Gastrocnemius medialis (tissue), 4 donors: ENCODE results near the gene ZNF217. TPM values are rescaled to one million over a fixed set of nuclear protein-coding genes. Genes with fewer than 3 reads are reported as not detected.
"Not testable (repeated sequence)": the region's sequence is repeated elsewhere in the genome, so short reads cannot be mapped to it uniquely, and the experiment has no call there.

Experiments
- ATAC-seq, 2 donors: fragments of 150-250 bp; one replicate each; pipeline ENCODE4 v1.9.1; 2016
- DNase-seq, 2 donors: peaks; one replicate each; pipeline ENCODE4 v3.0.0-alpha.2; 2019
- H3K27ac ChIP-seq, 4 donors: fragments of 200-600 bp; sonication (generic); 1 replicate in 1 of 4; 2 replicates in 3 of 4; pipeline ENCODE4 v1.5.1; 2016 to 2018; ENCODE audit warnings: mild to moderate bottlenecking in 2 of 4, moderate library complexity in 1 of 4
- H3K27me3 ChIP-seq, 3 donors: fragments of 200-600 bp; sonication (generic) in 2 of 3; 1 replicate in 1 of 3; 2 replicates in 2 of 3; pipeline versions ENCODE4 v1.5.1 to v1.6.0; 2016 to 2019; ENCODE audit warnings: mild to moderate bottlenecking in 1 of 3, moderate library complexity in 1 of 3
- H3K36me3 ChIP-seq, 2 donors: fragments of 200-600 bp; sonication (generic) in 1 of 2; one replicate each; pipeline ENCODE4 v1.5.1; 2017 to 2018
- H3K4me1 ChIP-seq, 2 donors: fragments of 200-600 bp; sonication (generic) in 1 of 2; one replicate each; pipeline ENCODE4 v1.5.1; 2016 to 2017; ENCODE audit warnings: mild to moderate bottlenecking in 2 of 2
- H3K4me3 ChIP-seq, 4 donors: fragments of 200-600 bp; sonication (generic) in 3 of 4; 1 replicate in 1 of 4; 2 replicates in 3 of 4; pipeline ENCODE4 v1.5.1; 2016 to 2019; ENCODE audit warnings: mild to moderate bottlenecking in 2 of 4
- H3K9me3 ChIP-seq, 3 donors: fragments of 200-600 bp; sonication (generic) in 2 of 3; 1 replicate in 1 of 3; 2 replicates in 2 of 3; pipeline ENCODE4 v1.5.1; 2016 to 2019
- POLR2A ChIP-seq, 2 donors: fragments of 450-650 bp; IDR thresholded peaks; one replicate each; pipeline ENCODE4 v1.6.1; 2017; ENCODE audit warnings: antibody characterized with exemption in 2 of 2, mild to moderate bottlenecking in 2 of 2, moderate library complexity in 2 of 2
- in situ Hi-C, 4 donors: fragments of 200-750 bp; cut with MboI; loops; one replicate each; pipeline versions ENCODE4 v1.15.0 to v1.8.0; 2017; ENCODE audit warnings: low sequenced_read_pairs in 4 of 4
- intact Hi-C: fragments of 100-400 bp; cut with DNase I; formaldehyde crosslinking; loops from one replicate; pipeline ENCODE4 v1.15.1; 2023; ENCODE audit warnings: low total_unique reads
- total RNA-seq, 4 donors: library from RNA; depleted of rRNA; stranded (reverse); fragments of >200 nt; gene quantifications; one replicate each; pipeline versions ENCODE4 v1.1.0 to v1.2.3, GENCODE V29; 2016
- TF ChIP-seq, protein P1 (sequence below), 5 experiments: fragments of 450-650 bp in 3 of 5; fragments of 200-600 bp in 2 of 5; sonication (generic) in 2 of 5; IDR thresholded peaks in 4 of 5; conservative IDR thresholded peaks in 1 of 5; 1 replicate in 4 of 5; 2 replicates in 1 of 5; pipeline ENCODE4 v1.5.1; 2016 to 2019; ENCODE audit warnings: antibody characterized with exemption in 5 of 5, mild to moderate bottlenecking in 3 of 5, moderate library complexity in 3 of 5

ZNF217 gene
- total RNA-seq, 4 donors from 2014 or later: 4.1 to 5.9 (median 4.7) TPM

DNA sequence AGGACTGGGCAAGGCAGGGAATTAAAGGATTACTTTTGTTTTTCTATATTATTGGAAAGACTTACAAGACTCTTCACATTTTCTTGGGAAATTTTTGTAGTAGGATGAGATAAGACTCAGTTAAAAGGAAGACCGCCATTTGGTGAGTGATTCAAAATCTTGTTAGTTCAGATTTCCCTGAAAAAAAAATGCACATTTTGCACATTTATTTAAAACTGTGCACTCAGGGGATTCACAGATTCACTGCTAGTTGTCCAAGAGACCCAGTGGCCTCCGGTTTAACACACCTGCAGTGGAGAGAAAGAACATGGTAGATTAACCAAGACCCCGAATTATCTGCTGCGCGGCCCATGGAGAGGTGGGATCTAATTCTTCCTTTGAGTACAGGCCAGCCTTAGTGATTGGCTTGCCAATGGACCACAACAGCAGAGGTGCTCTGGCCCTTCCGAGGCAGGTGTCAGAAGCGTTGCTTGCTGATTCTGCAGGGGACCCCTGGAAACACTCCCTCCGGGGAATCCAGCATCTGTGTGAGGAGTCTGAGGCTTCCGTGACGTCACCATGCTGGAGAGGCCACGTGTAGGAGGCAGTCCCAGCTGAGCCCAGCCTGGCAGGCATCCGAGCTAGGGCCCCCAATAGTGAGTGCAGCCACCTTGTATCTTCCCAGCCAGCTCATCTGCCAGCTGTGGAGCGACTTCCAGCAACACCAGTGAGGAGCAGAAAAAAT is 68.9 kb downstream of the ZNF217 start:
- no peaks in the 10 kb centered on the region for H3K9me3 ChIP-seq

DNA sequence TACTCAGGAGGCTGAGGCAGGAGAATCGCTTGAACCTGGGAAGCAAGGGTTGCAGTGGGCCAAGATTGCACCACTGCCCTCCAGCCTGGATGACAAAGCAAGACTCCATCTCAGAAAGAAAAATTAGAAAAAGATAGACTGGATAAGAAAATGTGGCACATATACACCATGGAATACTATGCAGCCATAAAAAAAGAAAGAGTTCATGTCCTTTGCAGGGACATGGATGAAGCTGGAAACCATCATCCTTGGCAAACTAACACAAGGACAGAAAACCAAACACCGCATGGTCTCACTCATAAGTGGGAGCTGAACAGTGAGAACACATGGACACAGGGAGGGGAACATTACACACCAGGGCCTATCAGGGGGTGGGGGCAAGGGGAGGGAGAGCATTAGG is 70.0 kb downstream of the ZNF217 start:
- H3K27ac ChIP-seq, H3K4me1 ChIP-seq, H3K27me3 ChIP-seq, H3K9me3 ChIP-seq, H3K4me3 ChIP-seq, H3K36me3 ChIP-seq, DNase-seq, in situ Hi-C loops, ATAC-seq, intact Hi-C loops: not testable (repeated sequence)

More for the DNA sequence above, 68.9 kb downstream of the ZNF217 start:
- H3K4me1 ChIP-seq: no peaks in the 10 kb centered on the region
- no peak overlapping the region for H3K27ac ChIP-seq
- no peak for DNase-seq
- TF ChIP-seq, protein P1, sequence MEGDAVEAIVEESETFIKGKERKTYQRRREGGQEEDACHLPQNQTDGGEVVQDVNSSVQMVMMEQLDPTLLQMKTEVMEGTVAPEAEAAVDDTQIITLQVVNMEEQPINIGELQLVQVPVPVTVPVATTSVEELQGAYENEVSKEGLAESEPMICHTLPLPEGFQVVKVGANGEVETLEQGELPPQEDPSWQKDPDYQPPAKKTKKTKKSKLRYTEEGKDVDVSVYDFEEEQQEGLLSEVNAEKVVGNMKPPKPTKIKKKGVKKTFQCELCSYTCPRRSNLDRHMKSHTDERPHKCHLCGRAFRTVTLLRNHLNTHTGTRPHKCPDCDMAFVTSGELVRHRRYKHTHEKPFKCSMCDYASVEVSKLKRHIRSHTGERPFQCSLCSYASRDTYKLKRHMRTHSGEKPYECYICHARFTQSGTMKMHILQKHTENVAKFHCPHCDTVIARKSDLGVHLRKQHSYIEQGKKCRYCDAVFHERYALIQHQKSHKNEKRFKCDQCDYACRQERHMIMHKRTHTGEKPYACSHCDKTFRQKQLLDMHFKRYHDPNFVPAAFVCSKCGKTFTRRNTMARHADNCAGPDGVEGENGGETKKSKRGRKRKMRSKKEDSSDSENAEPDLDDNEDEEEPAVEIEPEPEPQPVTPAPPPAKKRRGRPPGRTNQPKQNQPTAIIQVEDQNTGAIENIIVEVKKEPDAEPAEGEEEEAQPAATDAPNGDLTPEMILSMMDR (IDR thresholded peaks at IDR 0.05 in 4 of 5, conservative IDR thresholded peaks at IDR 0.05 in 1 of 5): no peak
- TF ChIP-seq POLR2A (IDR thresholded peaks at IDR 0.05): no peak
- ATAC-seq: no peak
- H3K27me3 ChIP-seq: no peaks in the 10 kb centered on the region
- intact Hi-C loops (no loop called here), in situ Hi-C loops (loop anchor here in 1 of 4 donors (25.0 kb wide), 1 partner anchor 1212 kb away; no protein-coding TSS in a partner anchor)
- H3K4me3 ChIP-seq: no peak overlapping the region
- no peaks in the 10 kb centered on the region for H3K36me3 ChIP-seq

DNA sequence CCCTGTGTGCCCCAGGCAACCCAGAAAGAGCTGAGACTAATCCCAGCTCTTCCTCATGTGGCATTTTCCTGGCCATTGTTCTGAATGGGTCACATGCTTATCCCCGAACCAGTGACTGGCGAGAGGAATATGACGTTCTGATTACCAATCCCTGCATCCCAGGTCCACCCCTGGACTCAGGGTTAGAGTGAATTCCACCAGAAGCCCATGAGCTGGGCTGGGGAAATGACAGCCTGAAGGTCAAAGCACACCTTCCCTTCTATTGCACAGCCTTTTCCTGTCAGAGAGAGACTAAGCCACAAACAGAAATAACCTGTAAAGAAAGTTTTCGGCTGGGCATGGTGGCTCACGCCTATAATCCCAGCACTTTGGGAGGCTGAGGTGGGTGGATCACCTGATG is 70.9 kb downstream of the ZNF217 start:
- Histone ChIP-seq H3K9me3 (no peaks in the 10 kb centered on the region), H3K4me3 (no peak overlapping the region), H3K4me1 (no peaks in the 10 kb centered on the region), H3K27me3 (no peaks in the 10 kb centered on the region), H3K27ac (no peak overlapping the region), H3K36me3 (no peaks in the 10 kb centered on the region)
- DNase-seq (no peak), ATAC-seq (no peak)
- intact Hi-C loops (no loop called here), in situ Hi-C loops (no loop called here)
- TF ChIP-seq, protein P1 (IDR thresholded peaks at IDR 0.05 in 4 of 5, conservative IDR thresholded peaks at IDR 0.05 in 1 of 5): no peak
- no peak for TF ChIP-seq POLR2A (IDR thresholded peaks at IDR 0.05)

DNA sequence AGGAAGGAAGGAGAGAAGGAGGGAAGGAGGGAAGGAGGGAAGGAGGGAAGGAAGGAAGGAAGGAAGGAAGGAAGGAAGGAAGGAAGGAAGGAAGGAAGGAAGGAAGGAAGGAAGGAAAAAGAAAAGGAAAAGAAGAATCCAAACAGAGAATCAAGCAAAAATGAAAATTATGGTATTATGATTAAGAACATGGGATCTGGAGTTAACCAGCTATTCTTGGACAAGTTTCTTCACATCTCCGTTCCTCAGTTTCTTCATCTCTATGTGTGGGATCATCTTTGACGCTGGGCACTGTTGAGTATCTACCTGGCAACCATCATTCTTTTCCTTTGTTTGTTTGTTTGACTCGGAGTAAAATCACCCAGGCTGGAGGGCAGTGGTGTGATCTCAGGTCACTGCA is 71.6 kb downstream of the ZNF217 start:
- no peak for DNase-seq
- in situ Hi-C loops: no loop called here
- Histone ChIP-seq H3K36me3 (no peaks in the 10 kb centered on the region), H3K4me3 (no peak overlapping the region), H3K27me3 (no peaks in the 10 kb centered on the region), H3K9me3 (no peaks in the 10 kb centered on the region), H3K27ac (no peak overlapping the region), H3K4me1 (no peaks in the 10 kb centered on the region)
- no peak for ATAC-seq
- no peak for TF ChIP-seq POLR2A (IDR thresholded peaks at IDR 0.05)
- TF ChIP-seq, protein P1 (IDR thresholded peaks at IDR 0.05 in 4 of 5, conservative IDR thresholded peaks at IDR 0.05 in 1 of 5): no peak
- intact Hi-C loops: no loop called here

DNA sequence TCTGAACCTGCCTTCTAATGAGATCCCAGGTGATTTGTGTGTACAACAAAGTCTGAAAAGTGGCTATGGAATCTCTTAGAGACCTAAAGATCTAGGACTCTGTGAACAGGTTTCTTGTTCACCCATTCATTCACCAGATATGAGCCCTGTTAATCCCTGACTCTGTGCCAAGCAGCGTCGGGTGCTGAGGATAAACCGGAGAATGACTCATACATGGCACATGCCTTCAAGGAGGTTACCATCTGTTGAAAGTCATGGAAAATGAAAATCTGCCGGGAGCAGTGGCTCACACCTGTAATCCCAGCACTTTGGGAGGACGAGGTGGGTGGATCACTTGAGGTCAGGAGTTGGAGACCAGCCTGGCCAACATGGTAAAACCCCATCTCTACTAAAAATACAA is 72.2 kb downstream of the ZNF217 start:
- H3K27ac ChIP-seq, intact Hi-C loops, DNase-seq, ATAC-seq, in situ Hi-C loops, H3K4me1 ChIP-seq, H3K4me3 ChIP-seq, H3K27me3 ChIP-seq, H3K9me3 ChIP-seq, H3K36me3 ChIP-seq: not testable (repeated sequence)

DNA sequence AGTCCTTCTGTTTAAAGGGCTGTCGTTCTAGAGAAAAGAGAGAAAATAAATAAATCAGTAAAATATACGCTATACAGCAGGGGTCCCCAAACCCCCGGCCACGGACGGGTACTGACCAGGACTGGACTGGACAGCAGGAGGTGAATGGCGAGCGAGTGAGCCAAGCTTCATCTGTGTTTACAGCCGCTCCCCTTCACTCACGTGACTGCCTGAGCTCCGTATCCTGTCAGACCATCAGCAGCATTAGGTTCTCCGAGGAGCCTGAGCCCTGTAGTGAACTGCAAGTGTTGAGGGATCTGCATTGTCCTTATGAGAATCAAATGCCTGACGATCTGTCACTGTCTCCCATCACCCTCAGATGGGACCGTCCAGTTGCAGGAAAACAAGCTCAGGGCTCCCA is 76.5 kb downstream of the ZNF217 start:
- in situ Hi-C loops: no loop called here
- no peaks in the 10 kb centered on the region for H3K36me3 ChIP-seq
- no peaks in the 10 kb centered on the region for H3K27me3 ChIP-seq
- H3K4me3 ChIP-seq: no peak overlapping the region
- H3K9me3 ChIP-seq: no peaks in the 10 kb centered on the region
- TF ChIP-seq POLR2A (IDR thresholded peaks at IDR 0.05): no peak
- TF ChIP-seq, protein P1 (IDR thresholded peaks at IDR 0.05 in 4 of 5, conservative IDR thresholded peaks at IDR 0.05 in 1 of 5): no peak
- H3K27ac ChIP-seq: no peak overlapping the region
- ATAC-seq: no peak
- no peaks in the 10 kb centered on the region for H3K4me1 ChIP-seq
- no peak for DNase-seq
- intact Hi-C loops: no loop called here
